Loucy (cell line): Measurements from ENCODE around the gene RIT2.

Experiments
- H2AFZ ChIP-seq: fragments of 200-600 bp; sonication (generic); 2 replicates; pipeline ENCODE4 v1.6.0; 2016; ENCODE audit warnings: antibody characterized with exemption, mild to moderate bottlenecking, low read length, moderate library complexity
- H3F3A ChIP-seq: fragments of 200-600 bp; 2 replicates; pipeline ENCODE4 v1.6.0; 2016; ENCODE audit warnings: antibody characterized with exemption, low read depth, mild to moderate bottlenecking
- H3K27me3 ChIP-seq: fragments of 200-600 bp; sonication (generic); 2 replicates; pipeline ENCODE4 v1.6.1; 2014; ENCODE audit warnings: low read length, mild to moderate bottlenecking; ENCODE audit not compliant: insufficient read depth, poor library complexity, severe bottlenecking
- H3K36me3 ChIP-seq: fragments of 200-600 bp; sonication (generic); 2 replicates; pipeline ENCODE4 v1.6.1; 2016; ENCODE audit warnings: low read length; ENCODE audit not compliant: insufficient read depth
- H3K4me1 ChIP-seq: fragments of 200-600 bp; sonication (generic); 2 replicates; pipeline ENCODE4 v1.5.1; 2014; ENCODE audit warnings: low read length, mild to moderate bottlenecking; ENCODE audit not compliant: insufficient read depth, poor library complexity, severe bottlenecking
- H3K4me2 ChIP-seq: fragments of 200-600 bp; sonication (generic); 2 replicates; pipeline ENCODE4 v1.6.0; 2014; ENCODE audit warnings: antibody characterized with exemption, low read length, low read depth, mild to moderate bottlenecking; ENCODE audit not compliant: poor library complexity, severe bottlenecking
- H3K4me3 ChIP-seq: fragments of 200-600 bp; sonication (generic); 2 replicates; pipeline ENCODE4 v1.5.1; 2014; ENCODE audit warnings: low read length, mild to moderate bottlenecking, mixed read lengths; ENCODE audit not compliant: poor library complexity, severe bottlenecking
- H3K79me2 ChIP-seq: fragments of 200-600 bp; sonication (generic); 2 replicates; pipeline ENCODE4 v1.6.1; 2014; ENCODE audit warnings: low read length; ENCODE audit not compliant: insufficient read depth
- H3K9ac ChIP-seq: fragments of 200-600 bp; sonication (generic); 2 replicates; pipeline ENCODE4 v1.6.0; 2014; ENCODE audit warnings: mild to moderate bottlenecking, low read depth, low read length, moderate library complexity; ENCODE audit not compliant: poor library complexity, severe bottlenecking
- H3K9me2 ChIP-seq: fragments of 200-600 bp; sonication (generic); replicated peaks from 2 replicates; pipeline ENCODE4 v1.6.1; 2016; ENCODE audit warnings: low read depth, low read length, mixed read lengths
- H3K9me3 ChIP-seq: fragments of 200-600 bp; sonication (generic); 2 replicates; pipeline ENCODE4 v1.6.1; 2014; ENCODE audit warnings: mild to moderate bottlenecking, antibody characterized with exemption, low read length, low read depth; ENCODE audit not compliant: insufficient read depth
- H4K20me1 ChIP-seq: fragments of 200-600 bp; sonication (generic); 2 replicates; pipeline ENCODE4 v1.6.0; 2014; ENCODE audit warnings: antibody characterized with exemption, low read length, mild to moderate bottlenecking; ENCODE audit not compliant: insufficient read depth, poor library complexity, severe bottlenecking
- CTCF ChIP-seq: fragments of 200-600 bp; sonication (generic); conservative IDR thresholded peaks from 2 replicates; pipeline ENCODE4 v1.5.1; 2014; ENCODE audit warnings: mild to moderate bottlenecking, antibody characterized with exemption, low read length
- EZH2phosphoT487 ChIP-seq: fragments of 200-600 bp; IDR thresholded peaks from 2 replicates; pipeline ENCODE4 v1.6.1; 2018; ENCODE audit warnings: antibody characterized with exemption, mild to moderate bottlenecking, moderate library complexity, borderline replicate concordance

The RIT2 gene

GRCh38 chr18:42814618-42815017, 300.9 kb downstream of the RIT2 start:
- no peak overlapping the region for H3K4me2 ChIP-seq
- H3K4me1 ChIP-seq: no peaks in the 10 kb centered on the region
- H3K79me2 ChIP-seq: no peaks in the 10 kb centered on the region
- no peaks in the 10 kb centered on the region for H3K27me3 ChIP-seq
- H3K4me3 ChIP-seq: no peak overlapping the region
- H3K36me3 ChIP-seq: no peaks in the 10 kb centered on the region
- H3F3A ChIP-seq: no peaks in the 10 kb centered on the region
- no peak overlapping the region for H3K9ac ChIP-seq
- 0 out of 2 replicates have a peak, but pooled peaks cover 6% of the 10 kb centered on the region for H3K9me2 ChIP-seq
- no peaks in the 10 kb centered on the region for H4K20me1 ChIP-seq
- TF ChIP-seq CTCF (no peak), EZH2phosphoT487 (no peak)
- H2AFZ ChIP-seq: no peak overlapping the region
- no peaks in the 10 kb centered on the region for H3K9me3 ChIP-seq

- no peak overlapping the region for H2AFZ ChIP-seq
- H4K20me1 ChIP-seq: no peaks in the 10 kb centered on the region
- no peaks in the 10 kb centered on the region for H3F3A ChIP-seq
- H3K36me3 ChIP-seq: no peaks in the 10 kb centered on the region
- no peaks in the 10 kb centered on the region for H3K79me2 ChIP-seq
- H3K9ac ChIP-seq: no peak overlapping the region
- H3K27me3 ChIP-seq: no peaks in the 10 kb centered on the region
- no peaks in the 10 kb centered on the region for H3K9me3 ChIP-seq
- TF ChIP-seq EZH2phosphoT487: no peak
- H3K9me2 ChIP-seq: 0 out of 2 replicates have a peak, but pooled peaks cover 6% of the 10 kb centered on the region
- no peak overlapping the region for H3K4me2 ChIP-seq
- no peak overlapping the region for H3K4me3 ChIP-seq
- no peaks in the 10 kb centered on the region for H3K4me1 ChIP-seq
Measured at GRCh38 chr18:42814184-42814583, 301.3 kb downstream of the RIT2 start.

- Histone ChIP-seq H4K20me1 (no peaks in the 10 kb centered on the region), H3K4me2 (no peak overlapping the region), H3K9ac (no peak overlapping the region)
Measured at GRCh38 chr18:42813570-42813969, 301.9 kb downstream of the RIT2 start.

More at GRCh38 chr18:42813570-42813969, 301.9 kb downstream of the RIT2 start:
- Histone ChIP-seq H3K36me3 (no peaks in the 10 kb centered on the region), H3K4me3 (no peak overlapping the region), H3K79me2 (no peaks in the 10 kb centered on the region), H3F3A (no peaks in the 10 kb centered on the region), H3K4me1 (no peaks in the 10 kb centered on the region), H3K27me3 (no peaks in the 10 kb centered on the region), H2AFZ (no peak overlapping the region), H3K9me3 (no peaks in the 10 kb centered on the region), H3K9me2 (0 out of 2 replicates have a peak, but pooled peaks cover 6% of the 10 kb centered on the region)
- TF ChIP-seq CTCF (no peak), EZH2phosphoT487 (no peak)
